Kidney (tissue), 14 donors: ENCODE data around the gene UNC45B. TPM values are rescaled to one million over a fixed set of nuclear protein-coding genes. Genes with fewer than 3 reads are reported as not detected.

Source experiments
- DNase-seq, 5 donors: peaks; one replicate each; pipeline ENCODE4 v3.0.0-alpha.2; 2013 to 2020
- FAIRE-seq: peaks from 2 replicates; lab custom pipeline; 2012; peaks lifted over from hg19 to GRCh38; lab: Jason Lieb, UNC
- H3K27ac ChIP-seq, 2 donors: one replicate each; pipeline ENCODE4 v1.7.0; 2013; ENCODE audit warnings: low read depth in 2 of 2, low read length in 2 of 2, inconsistent platforms in 1 of 2
- H3K27me3 ChIP-seq: one replicate; pipeline ENCODE4 v1.7.1; 2013; ENCODE audit warnings: low read length, inconsistent platforms; ENCODE audit not compliant: control insufficient read depth, insufficient read depth
- H3K36me3 ChIP-seq, 3 donors: one replicate each; pipeline versions ENCODE4 v1.7.0 to v1.7.1; 2013; ENCODE audit warnings: low read length in 3 of 3, control low read depth in 1 of 3, inconsistent platforms in 1 of 3; ENCODE audit not compliant: insufficient read depth in 3 of 3, control insufficient read depth in 2 of 3
- H3K4me1 ChIP-seq, 3 donors: one replicate each; pipeline versions ENCODE4 v1.7.0 to v1.7.1; 2013; ENCODE audit warnings: low read length in 3 of 3, inconsistent platforms in 1 of 3, low read depth in 1 of 3; ENCODE audit not compliant: control insufficient read depth in 2 of 3, insufficient read depth in 2 of 3
- H3K4me3 ChIP-seq, 3 donors: one replicate each; pipeline versions ENCODE4 v1.7.0 to v1.8.1; 2013; ENCODE audit warnings: low read length in 3 of 3, control low read depth in 1 of 3, inconsistent platforms in 1 of 3
- H3K9ac ChIP-seq, 3 donors: one replicate each; pipeline versions ENCODE4 v1.7.0 to v1.7.1; 2013; ENCODE audit warnings: low read length in 3 of 3, control low read depth in 1 of 3, inconsistent platforms in 1 of 3
- H3K9me3 ChIP-seq, 3 donors: one replicate each; pipeline versions ENCODE4 v1.7.0 to v1.7.1; 2013; ENCODE audit warnings: low read length in 3 of 3, control low read depth in 1 of 3, inconsistent platforms in 1 of 3; ENCODE audit not compliant: control insufficient read depth in 2 of 3, insufficient read depth in 1 of 3
- intact Hi-C: fragments of 100-400 bp; cut with DNase I; formaldehyde crosslinking; loops from one replicate; pipeline ENCODE4 v1.11.1; 2022
- polyA plus RNA-seq: library from polyadenylated mRNA; stranded (reverse); fragments of 350-450 nt; fragmentation: Illumina TruSeq; extraction: RNeasy Lipid Tissue Mini Kit (QIAGEN cat#74804); gene quantifications from one replicate; pipeline ENCODE4 v1.2.3, GENCODE V29; 2014; ENCODE audit warnings: low read depth, low replicate concordance; ENCODE audit not compliant: insufficient read depth
- total RNA-seq: library from RNA; stranded (reverse); fragmentation: NEBNext Ultra II Directional; extraction: Animal tissue kit (Norgen Biotek cat#: 25700); gene quantifications from one replicate; pipeline ENCODE4 v1.2.1, GENCODE V29; 2021
- TF ChIP-seq, protein P1 (sequence below): IDR thresholded peaks from 3 replicates; pipeline ENCODE4 v1.5.1; 2012; ENCODE audit warnings: mild to moderate bottlenecking, moderate library complexity, borderline replicate concordance; ENCODE audit not compliant: insufficient read depth; ENCODE audit errors: extremely low read depth
- donor health status: control.
- donor health status: control.
- donor health status: control.
- donor health status: control.
- donor health status: control.
- donor health status: DM: yes; HTN: yes; CAD: no.
- donor health status: Normal renal cell carcinoma (clear cell type).

The UNC45B gene
- total and polyA plus RNA-seq, 2 donors from 2014 or later: 0.38 to 0.54 TPM

- TF ChIP-seq, protein P1, sequence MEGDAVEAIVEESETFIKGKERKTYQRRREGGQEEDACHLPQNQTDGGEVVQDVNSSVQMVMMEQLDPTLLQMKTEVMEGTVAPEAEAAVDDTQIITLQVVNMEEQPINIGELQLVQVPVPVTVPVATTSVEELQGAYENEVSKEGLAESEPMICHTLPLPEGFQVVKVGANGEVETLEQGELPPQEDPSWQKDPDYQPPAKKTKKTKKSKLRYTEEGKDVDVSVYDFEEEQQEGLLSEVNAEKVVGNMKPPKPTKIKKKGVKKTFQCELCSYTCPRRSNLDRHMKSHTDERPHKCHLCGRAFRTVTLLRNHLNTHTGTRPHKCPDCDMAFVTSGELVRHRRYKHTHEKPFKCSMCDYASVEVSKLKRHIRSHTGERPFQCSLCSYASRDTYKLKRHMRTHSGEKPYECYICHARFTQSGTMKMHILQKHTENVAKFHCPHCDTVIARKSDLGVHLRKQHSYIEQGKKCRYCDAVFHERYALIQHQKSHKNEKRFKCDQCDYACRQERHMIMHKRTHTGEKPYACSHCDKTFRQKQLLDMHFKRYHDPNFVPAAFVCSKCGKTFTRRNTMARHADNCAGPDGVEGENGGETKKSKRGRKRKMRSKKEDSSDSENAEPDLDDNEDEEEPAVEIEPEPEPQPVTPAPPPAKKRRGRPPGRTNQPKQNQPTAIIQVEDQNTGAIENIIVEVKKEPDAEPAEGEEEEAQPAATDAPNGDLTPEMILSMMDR: no peak
- Histone ChIP-seq H3K36me3 (no peaks in the 10 kb centered on the region), H3K27ac (no peak overlapping the region), H3K4me1 (peaks cover 0 to 2% (median 0%) of the 10 kb centered on the region in 3 donors), H3K27me3 (no peaks in the 10 kb centered on the region), H3K9me3 (no peaks in the 10 kb centered on the region), H3K9ac (no peak overlapping the region), H3K4me3 (no peak overlapping the region)
- DNase-seq: no peak
- no peak for FAIRE-seq
- intact Hi-C loops: no loop called here
Measured at GRCh38 chr17:35210741-35211140, 63.1 kb downstream of the UNC45B start.

DNA sequence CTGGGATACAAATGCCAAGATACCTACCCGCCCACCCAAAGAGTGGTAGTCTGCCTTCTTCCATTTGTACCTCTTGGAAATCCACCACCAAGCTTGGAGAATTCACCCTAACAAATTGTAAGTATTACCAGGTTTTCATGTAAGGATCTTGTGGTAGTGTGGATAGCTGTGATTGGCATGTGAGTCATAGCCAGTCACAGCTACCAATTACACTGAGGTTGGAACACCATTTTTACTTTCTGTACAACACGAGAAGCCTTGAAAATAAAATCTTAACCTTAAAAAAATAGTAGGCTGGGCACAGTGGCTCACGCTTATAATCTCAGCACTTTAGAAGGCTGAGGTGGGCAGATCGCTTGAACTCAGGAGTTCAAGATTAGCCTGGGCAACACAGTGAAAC is 65.1 kb downstream of the UNC45B start:
- intact Hi-C loops: no loop called here
- FAIRE-seq: no peak
- Histone ChIP-seq H3K4me1 (peaks cover 0 to 2% (median 0%) of the 10 kb centered on the region in 3 donors), H3K36me3 (no peaks in the 10 kb centered on the region), H3K9ac (no peak overlapping the region), H3K27ac (no peak overlapping the region), H3K9me3 (no peaks in the 10 kb centered on the region), H3K27me3 (no peaks in the 10 kb centered on the region), H3K4me3 (no peak overlapping the region)
- no peak for DNase-seq
- TF ChIP-seq, protein P1: no peak

DNA sequence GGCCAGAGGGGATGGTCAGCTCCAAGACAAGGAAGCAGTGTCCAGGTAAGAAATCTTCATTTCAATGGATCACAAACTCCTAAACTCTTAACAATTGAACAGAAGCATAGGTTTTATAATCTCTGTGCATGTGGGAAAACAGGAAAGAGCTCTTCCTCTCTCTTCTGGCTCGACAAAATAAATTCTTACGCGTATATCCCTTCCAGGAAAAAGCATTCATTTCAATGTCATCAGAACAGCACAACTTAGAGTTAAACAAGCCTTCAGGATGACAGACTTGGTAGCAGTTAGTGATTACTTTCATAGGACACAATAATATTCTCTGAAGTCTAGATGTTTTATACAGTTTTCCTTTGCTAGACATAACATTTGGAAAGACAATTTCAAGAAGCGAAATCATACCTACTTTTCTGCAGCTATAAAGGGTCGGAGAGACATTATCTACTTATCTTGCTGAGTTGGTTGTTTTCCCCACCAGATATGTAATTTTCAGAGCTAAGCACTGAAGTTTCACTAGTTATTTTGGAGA is 65.9 kb downstream of the UNC45B start:
- Histone ChIP-seq H3K9ac (no peak overlapping the region), H3K27ac (no peak overlapping the region), H3K4me1 (peaks cover 0 to 2% (median 0%) of the 10 kb centered on the region in 3 donors), H3K4me3 (no peak overlapping the region), H3K27me3 (no peaks in the 10 kb centered on the region), H3K36me3 (no peaks in the 10 kb centered on the region), H3K9me3 (no peaks in the 10 kb centered on the region)
- TF ChIP-seq, protein P1: no peak
- peak in 1 of 5 donors; percentile 2 for DNase-seq
- no peak for FAIRE-seq
- intact Hi-C loops: no loop called here

GRCh38 chr17:35214192-35214591 is 66.6 kb downstream of the UNC45B start:
- Histone ChIP-seq H3K4me3 (no peak overlapping the region), H3K36me3 (no peaks in the 10 kb centered on the region), H3K9ac (no peak overlapping the region), H3K27ac (no peak overlapping the region), H3K9me3 (no peaks in the 10 kb centered on the region), H3K4me1 (peaks cover 0 to 2% (median 0%) of the 10 kb centered on the region in 3 donors), H3K27me3 (no peaks in the 10 kb centered on the region)
- DNase-seq (no peak), FAIRE-seq (no peak)
- intact Hi-C loops: no loop called here
- TF ChIP-seq, protein P1: no peak
